HG03575 (cell line): ENCODE results near the gene LRRC8A.

Experiments
- ATAC-seq: cut with Tn5 transposase; IDR thresholded peaks from one replicate; pipeline ENCODE4 v1.9.1; 2021; ENCODE audit not compliant: unreplicated experiment, insufficient number of reproducible peaks, low FRiP score; ENCODE audit errors: extremely low read depth

LRRC8A gene

DNA sequence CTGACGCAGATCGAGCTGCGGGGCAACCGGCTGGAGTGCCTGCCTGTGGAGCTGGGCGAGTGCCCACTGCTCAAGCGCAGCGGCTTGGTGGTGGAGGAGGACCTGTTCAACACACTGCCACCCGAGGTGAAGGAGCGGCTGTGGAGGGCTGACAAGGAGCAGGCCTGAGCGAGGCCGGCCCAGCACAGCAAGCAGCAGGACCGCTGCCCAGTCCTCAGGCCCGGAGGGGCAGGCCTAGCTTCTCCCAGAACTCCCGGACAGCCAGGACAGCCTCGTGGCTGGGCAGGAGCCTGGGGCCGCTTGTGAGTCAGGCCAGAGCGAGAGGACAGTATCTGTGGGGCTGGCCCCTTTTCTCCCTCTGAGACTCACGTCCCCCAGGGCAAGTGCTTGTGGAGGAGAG, 34.3 kb downstream of the LRRC8A start:
- no peak for ATAC-seq

DNA sequence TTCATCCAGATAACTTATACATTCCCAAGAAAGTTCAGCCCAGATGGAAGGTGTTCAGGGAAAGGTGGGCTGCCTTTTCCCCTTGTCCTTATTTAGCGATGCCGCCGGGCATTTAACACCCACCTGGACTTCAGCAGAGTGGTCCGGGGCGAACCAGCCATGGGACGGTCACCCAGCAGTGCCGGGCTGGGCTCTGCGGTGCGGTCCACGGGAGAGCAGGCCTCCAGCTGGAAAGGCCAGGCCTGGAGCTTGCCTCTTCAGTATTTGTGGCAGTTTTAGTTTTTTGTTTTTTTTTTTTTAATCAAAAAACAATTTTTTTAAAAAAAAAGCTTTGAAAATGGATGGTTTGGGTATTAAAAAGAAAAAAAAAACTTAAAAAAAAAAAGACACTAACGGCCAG, 34.8 kb downstream of the LRRC8A start:
- no peak for ATAC-seq

DNA sequence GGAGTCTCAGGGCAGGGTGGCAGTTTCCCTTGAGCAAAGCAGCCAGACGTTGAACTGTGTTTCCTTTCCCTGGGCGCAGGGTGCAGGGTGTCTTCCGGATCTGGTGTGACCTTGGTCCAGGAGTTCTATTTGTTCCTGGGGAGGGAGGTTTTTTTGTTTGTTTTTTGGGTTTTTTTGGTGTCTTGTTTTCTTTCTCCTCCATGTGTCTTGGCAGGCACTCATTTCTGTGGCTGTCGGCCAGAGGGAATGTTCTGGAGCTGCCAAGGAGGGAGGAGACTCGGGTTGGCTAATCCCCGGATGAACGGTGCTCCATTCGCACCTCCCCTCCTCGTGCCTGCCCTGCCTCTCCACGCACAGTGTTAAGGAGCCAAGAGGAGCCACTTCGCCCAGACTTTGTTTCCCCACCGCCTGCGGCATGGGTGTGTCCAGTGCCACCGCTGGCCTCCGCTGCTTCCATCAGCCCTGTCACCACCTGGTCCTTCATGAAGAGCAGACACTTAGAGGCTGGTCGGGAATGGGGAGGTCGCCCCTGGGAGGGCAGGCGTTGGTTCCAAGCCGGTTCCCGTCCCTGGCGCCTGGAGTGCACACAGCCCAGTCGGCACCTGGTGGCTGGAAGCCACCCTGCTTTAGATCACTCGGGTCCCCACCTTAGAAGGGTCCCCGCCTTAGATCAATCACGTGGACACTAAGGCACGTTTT, 35.4 kb downstream of the LRRC8A start:
- no peak for ATAC-seq

DNA sequence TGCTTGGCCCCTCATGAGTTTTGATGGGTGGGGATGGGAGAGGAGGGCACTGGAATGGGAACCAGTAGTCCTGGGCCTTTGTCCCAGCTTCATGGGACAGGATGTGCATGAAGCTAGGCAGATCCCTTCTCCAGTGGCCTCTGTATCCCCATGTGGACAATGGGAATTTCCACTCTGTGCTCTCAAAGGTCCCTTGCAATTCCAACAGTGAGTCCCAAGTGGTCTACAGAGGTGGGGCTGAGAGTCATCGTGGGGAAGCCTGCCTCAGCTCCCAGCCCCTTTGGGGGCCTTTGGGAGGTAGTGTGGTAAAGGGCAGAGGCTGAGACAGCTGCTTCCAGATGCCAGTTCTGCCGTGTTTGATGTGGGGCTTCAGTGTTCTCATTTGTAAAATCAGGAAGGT, 37.0 kb downstream of the LRRC8A start:
- ATAC-seq = no peak

DNA sequence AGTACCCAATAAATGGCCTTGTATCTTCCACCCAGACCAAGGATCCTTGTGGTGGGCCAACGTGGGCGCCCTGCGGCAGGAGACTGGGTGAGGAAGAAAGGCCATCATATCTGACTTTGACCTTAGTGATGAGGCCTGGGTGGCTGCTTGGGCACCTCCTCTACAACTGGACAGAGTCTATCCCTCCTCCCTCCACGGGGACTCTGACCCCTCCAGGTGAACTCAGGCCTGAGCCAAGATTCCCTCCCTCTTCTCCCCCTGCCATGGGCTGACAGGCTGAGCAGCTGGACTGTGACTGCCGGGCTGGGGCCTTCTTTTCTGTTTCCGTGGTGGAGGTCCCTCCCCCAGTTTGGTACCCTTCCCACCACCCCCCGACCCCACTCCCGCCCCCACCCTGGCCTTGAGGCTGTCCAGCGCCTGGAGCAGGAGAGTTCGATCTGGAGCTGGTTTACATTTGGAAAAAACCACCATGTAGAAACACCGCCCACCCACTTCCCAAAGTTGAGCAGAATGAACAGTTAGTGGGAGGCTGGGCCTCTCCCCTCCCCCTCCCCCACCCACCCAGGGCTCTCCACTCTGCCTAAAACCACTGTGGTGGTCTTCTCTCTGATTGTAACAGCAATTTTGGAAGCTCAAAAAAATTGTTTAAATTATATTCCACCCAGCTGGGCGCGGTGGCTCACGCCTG, 37.6 kb downstream of the LRRC8A start:
- ATAC-seq = no peak

DNA sequence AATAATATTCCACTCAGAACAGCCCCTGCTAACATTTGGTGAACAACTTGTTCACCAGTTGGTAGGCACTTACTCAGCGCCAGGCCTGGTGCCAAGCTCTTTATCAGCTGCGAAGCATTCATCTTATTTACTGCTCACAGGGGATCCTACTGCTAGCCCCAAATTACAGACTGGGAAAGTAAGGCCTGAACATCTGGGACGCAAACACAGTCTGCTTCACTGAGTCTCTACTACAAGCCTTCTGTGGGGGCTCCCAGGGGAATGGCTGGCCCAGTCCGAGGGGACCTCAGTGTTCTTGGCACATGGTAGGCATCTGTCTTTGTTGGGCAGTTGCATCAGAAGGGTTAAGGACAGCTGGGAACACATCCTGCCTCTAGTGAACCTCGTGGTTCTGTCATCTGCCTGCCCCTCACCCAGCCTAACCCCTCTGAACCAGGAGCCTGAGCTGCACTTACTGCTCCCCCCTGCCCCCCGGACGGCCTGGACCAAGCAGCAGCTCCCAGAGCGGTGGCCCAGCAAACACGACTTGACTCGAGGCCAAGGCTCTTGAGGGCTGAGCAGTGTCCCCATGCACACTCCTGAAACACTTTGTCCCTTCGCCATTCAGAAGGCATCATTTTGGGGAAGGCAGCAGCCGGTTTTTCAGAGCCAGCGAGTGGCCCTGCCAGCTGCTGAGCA, 38.6 kb downstream of the LRRC8A start, which contains the start of gene PHYHD1:
PHYHD1 (plus strand) TSS at position 602 of the 678 bp plus-strand sequence. CDS start 1,342 bp downstream, outside the sequence.
- no peak for ATAC-seq

DNA sequence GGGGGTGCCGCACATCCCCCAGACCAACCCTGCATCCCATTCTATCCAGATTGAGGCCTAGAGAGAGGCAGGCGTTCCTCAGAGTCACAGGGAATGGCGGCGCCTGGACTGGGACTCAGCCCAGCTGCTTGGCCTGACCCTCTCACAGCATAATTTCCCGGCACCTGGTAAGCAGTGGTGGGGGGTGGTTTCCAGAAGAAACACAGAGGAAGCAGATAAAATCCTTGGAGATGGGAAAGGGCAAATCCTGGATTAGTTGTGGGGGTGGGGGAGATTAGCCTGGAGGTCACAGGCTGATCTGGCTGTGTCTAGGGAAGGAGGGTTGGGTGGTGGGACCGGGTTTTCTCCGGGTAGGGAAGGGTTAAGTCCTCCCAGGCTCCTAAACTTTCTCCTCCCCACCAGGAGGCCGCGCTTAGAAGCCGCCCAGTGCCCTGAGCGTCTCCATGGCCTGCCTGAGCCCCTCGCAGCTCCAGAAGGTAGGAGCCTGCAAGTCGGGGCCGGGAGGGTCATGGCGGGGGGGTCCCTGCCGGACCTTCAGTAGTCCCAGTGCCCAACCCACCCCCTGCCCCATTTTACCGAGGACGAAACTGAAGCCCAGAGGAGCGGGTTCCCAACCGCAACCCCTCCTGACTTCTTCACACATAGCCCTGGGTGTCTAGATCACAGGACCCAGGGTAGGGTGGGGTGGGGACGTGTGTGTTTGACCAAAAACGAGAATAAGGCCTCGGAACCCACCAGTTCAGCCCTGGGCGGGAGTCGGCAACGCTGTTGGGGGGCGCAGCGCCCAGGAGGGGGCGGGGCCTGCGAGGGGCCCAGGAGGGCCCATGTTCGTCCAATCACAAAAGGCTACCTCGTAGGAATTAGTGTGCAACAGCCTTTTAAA, 40.2 kb downstream of the LRRC8A start:
- no peak for ATAC-seq

DNA sequence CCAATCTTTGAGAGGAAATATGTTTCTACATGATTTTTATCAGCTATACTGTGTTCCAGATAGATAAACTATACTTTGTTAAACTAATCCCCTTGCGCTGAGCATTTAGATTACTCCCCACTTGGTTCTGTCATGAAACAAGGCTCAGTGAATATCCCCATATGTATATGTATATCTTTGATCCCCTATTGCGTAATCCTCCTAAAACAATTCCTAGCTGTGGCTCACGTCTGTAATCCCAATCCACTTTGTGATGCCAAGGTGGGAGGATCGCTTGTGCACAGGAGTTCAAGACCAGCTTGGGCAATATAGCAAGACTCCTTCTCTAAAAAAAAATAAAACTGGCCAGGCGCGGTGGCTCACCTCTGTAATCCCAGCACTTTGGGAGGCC, 41.6 kb downstream of the LRRC8A start:
- no peak for ATAC-seq

DNA sequence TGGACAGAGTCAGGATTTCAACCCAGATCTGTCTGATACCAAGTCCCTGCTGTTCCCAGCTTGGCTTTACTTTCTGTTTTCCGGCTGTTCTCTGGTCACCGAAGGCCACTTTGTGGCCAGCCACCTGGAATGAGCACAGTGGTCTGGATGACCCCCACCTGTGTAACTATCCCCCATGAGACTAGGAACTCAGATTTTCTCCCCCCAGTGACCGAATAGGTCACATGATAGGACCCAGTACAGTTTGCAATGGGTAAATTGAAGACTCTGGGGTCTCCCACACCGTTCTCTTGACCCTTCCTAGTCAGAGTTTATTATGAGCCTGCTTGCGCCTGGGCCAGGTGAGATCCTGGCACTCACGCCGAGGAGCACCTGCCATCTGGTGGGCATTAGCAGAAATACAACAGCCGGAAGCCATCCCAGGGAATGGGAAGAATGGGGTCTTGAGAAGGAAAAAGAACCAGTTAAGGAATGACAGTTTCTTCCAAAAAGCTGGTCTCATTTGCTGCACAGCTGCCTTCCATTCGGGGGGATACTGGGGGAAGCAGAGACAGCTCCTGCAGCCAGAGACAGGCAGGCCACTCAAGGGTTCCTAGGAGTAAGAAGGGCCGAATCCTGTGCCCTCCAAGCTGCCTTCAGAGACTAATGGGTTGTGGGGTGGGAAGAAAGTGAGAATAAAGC, 45.9 kb downstream of the LRRC8A start:
- ATAC-seq = no peak

DNA sequence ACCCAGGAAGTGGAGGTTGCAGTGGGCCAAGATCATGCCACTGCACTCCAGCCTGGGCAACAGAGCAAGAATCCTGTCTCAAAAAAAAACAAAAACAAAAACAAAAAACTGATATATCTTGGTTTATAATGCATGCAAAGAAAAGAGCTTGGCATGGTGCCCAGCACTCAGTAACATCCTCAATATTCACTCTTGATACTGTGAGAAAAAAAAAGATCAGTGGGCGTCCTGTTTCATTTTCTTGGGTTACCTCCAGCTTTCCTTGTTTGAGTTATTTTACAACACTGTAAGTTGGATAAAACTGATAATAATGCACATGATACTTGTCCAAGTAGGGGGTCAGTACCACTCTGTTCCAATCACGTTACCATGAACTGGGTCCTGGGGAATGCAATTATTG, 46.7 kb downstream of the LRRC8A start:
- ATAC-seq = no peak

DNA sequence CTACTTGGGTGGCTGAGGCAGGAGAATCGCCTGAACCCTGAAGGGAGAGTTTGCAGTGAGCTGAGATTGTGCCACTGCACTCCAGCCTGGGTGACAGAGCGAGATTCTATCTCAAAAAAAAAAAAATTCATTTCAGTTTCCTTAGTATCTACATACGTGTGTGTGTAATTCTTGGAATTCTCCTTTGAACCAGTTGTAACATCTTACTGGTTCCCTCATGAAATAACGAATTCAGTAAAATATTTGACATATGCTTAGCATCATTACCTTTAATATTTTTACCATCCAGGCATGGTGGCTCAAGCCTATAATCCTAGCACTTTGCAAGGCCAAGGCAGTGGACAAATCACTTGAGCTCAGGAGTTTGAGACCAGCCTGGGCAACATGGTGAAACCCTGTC, 47.6 kb downstream of the LRRC8A start:
- ATAC-seq = no peak

DNA sequence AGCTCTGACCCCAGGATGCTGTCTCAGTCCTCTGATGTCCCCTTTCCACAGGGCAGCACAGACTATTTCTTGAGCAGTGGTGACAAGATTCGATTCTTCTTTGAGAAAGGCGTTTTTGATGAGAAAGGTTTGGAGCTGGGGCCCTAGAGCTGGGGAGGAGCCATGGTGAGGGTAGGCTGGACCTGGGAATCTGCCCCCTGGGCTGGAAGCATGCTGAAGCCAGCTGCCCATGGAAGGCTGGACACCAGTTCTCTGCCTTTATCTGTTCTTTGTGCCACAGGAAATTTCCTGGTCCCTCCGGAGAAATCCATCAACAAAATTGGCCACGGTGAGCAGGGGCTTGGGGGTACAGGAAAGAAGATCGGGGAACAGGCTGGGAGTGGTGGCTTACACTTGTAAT, 51.8 kb downstream of the LRRC8A start:
- ATAC-seq = no peak

DNA sequence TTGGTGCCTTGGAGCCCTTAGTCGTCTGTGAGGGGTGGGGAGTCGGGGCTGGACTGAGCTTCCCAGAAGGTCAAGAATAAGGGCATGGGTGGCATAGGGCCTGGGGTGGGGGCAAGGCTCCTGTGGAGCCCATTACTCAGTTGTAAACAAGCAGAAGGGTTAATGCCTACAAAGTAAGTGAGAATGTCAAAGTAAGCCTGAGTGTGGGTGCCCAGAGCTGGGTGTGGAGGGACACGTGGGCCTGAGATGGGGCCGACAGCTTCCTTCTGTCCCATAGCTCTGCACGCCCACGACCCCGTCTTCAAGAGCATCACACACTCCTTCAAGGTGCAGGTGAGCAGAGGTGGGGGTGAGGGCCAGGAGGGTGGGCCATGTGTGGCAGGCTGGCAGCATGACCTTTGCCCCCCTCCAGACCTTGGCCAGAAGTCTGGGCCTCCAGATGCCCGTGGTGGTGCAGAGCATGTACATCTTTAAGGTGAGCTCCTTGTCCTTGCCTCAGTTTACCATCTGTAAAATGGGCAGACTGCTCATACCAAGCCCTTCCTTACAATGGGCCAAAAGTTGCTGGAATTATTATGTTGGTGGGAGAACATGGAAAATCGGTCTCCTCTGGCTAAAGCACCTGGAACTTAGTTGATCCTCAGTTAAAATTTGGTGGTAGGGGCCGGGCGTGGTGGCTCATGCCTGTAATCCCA, 54.4 kb downstream of the LRRC8A start:
- no peak for ATAC-seq

DNA sequence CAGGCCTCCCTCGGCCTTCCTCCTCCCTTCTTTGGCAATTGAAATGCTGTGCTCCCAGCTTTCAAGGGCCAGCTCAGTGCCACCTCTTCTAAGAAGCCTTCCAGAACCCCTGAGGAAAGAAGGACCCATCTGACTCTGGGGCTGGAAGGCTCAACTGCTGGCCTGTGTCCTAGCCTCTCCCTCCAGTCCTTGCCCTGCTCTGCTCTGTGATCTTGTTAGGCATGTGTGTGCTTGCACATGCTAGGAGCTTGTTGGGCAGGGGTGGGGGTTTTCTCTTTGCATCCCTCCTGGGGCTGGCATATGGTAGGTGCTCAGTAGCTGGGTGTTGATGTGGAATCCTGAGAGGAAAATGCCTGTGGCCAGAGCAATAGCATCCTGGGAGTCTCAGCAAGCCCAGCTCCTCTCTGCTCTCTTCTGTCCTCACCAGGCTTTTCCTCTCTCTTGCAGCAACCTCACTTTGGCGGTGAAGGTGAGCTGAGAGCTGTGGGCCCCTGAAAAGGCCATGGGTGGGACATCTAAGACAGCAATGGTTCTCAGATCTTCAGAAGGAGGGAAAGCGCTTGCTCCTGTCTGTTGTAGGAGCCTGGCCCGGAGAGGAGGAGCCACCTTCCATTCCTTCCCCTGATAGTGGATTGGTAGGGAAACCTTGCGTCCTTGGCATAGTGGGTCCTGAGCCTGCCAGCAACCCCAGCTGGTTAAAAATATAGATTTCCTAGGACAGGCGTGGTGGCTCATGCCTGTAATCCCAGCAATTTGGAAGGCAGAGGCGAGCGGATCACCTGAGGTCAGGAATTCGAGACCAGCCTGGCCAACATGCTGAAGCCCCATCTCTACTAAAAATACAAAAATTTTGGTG, 55.6 kb downstream of the LRRC8A start:
- no peak for ATAC-seq

DNA sequence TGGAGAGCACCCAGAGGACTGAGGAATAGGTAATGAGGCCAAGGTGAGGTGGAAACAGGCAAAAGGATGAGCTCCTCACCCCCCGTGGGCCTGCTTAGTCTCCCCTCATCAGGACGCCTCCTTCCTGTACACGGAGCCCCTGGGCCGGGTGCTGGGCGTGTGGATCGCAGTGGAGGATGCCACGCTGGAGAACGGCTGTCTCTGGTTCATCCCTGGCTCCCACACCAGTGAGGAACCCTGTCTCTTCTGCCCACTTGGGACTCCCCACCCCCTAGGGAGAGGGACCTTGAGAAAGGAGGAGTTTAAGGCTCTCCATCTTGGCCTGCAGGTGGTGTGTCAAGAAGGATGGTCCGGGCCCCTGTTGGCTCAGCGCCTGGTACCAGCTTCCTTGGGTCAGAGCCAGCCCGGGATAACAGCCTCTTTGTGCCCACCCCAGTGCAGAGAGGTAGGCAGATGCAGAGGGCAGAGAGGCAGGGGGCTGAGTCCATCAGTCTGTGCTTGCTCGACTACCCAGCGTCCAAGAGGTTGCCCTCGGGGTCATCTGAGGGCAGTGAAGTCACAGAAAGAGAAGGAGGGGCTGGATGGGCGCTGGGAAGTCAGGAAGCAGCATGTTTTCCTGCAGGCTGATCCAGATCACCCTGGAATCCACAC, 58.5 kb downstream of the LRRC8A start:
- ATAC-seq = no peak

DNA sequence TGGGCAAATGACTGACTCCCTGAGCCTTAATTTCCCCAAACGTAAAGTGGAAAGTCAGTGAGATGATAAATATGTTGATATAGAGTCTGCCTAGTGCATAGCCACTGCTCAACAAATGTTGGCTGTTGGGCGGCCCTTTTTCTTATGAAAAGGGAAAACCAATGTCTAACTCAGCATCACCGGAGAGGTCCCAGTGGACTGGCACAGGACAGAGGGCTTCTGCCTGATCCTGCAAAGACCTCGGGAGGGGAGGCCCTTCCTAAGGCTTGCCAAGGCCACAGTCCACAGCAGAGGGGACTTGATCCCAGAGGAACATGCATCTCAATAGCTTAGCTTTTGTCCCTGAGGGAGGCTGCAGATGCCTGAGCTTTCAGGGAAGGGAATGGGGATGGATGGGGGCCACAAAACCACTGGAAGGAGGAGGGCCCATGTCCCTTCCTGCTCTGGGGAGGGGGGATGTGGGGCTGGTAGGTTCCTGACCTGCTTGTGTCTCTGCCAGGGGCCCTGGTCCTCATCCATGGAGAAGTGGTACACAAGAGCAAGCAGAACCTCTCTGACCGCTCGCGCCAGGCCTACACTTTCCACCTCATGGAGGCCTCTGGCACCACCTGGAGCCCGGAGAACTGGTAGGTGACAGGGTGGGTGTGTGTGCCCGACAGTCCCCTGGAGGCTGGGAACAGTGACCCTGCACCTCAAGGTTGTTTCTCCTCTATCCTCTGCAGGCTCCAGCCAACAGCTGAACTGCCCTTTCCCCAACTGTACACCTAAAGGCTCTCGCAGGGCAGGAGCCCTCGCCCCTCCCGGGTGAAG, 59.2 kb downstream of the LRRC8A start:
- ATAC-seq = no peak
